A549 (cell line): ENCODE results near the gene HTR1E. TPM values are rescaled to one million over a fixed set of nuclear protein-coding genes. Genes with fewer than 3 reads are reported as not detected.

ENCODE experiments used
- ATAC-seq, 2 experiments: fragments of 200-7000 bp in 1 of 2; fragments of >200 bp in 1 of 2; cut with Nextera tagmentation in 1 of 2; cut with Tn5 transposase in 1 of 2; 3 replicates each; pipeline versions ENCODE4 v1.8.0 to v1.9.1; 2018 to 2020; ENCODE audit warnings: mild to moderate bottlenecking in 1 of 2, moderate library complexity in 1 of 2
- CTCF ChIA-PET: fragments of 300-600 bp; sonication (Branson Sonifier 250); formaldehyde crosslinking; extraction: SDS; loops from one replicate; lab custom pipeline; 2021; ENCODE audit warnings: antibody characterized with exemption, inconsistent platforms; lab: Yijun Ruan, JAX
- POLR2A ChIA-PET: fragments of 350-600 bp; formaldehyde crosslinking; extraction: SDS; loops from one replicate; lab custom pipeline; 2021; ENCODE audit warnings: antibody characterized with exemption, inconsistent platforms; lab: Yijun Ruan, JAX
- DNase-seq, 2 experiments: peaks; one replicate each; pipeline versions ENCODE4 v3.0.0 to v3.0.0-alpha.2; 2011 to 2016; ENCODE audit warnings: low read depth in 1 of 2, low spot score in 1 of 2
- FAIRE-seq: peaks from 2 replicates; lab custom pipeline; 2011; peaks lifted over from hg19 to GRCh38; lab: Jason Lieb, UNC
- H3K27ac ChIP-seq, 2 experiments: fragments of >200 bp; sonication (Bioruptor Twin); formaldehyde crosslinking; 3 replicates each; pipeline ENCODE4 v1.5.1; 2016 to 2017
- H3K4me1 ChIP-seq: fragments of >200 bp; sonication (Bioruptor Twin); formaldehyde crosslinking; 3 replicates; pipeline ENCODE4 v1.6.1; 2016
- H3K4me2 ChIP-seq: fragments of >200 bp; sonication (Bioruptor Twin); formaldehyde crosslinking; 3 replicates; pipeline ENCODE4 v1.6.1; 2016
- H3K4me3 ChIP-seq: fragments of >200 bp; sonication (Bioruptor Twin); formaldehyde crosslinking; 3 replicates; pipeline ENCODE4 v1.5.1; 2016
- H3K9me3 ChIP-seq: fragments of >200 bp; sonication (Bioruptor Twin); formaldehyde crosslinking; 3 replicates; pipeline ENCODE4 v1.6.1; 2016
- CBX2 ChIP-seq: fragments of 200-600 bp; sonication (generic); IDR thresholded peaks from 2 replicates; pipeline ENCODE4 v1.6.1; 2016; ENCODE audit warnings: low read depth, mild to moderate bottlenecking, borderline replicate concordance
- CBX8 ChIP-seq: fragments of 200-600 bp; sonication (generic); IDR thresholded peaks from 2 replicates; pipeline ENCODE4 v1.6.1; 2016
- CEBPB ChIP-seq, 2 experiments: fragments of >200 bp in 1 of 2; sonication (Bioruptor Twin) in 1 of 2; formaldehyde crosslinking in 1 of 2; IDR thresholded peaks; 2 replicates each; pipeline ENCODE4 v1.6.1; 2012 to 2016
- CHD2 ChIP-seq: fragments of 150-350 bp; IDR thresholded peaks from 2 replicates; pipeline ENCODE4 v1.6.1; 2014; ENCODE audit warnings: low read length; ENCODE audit not compliant: partially characterized antibody
- ELK1 ChIP-seq: fragments of 150-350 bp; IDR thresholded peaks from 2 replicates; pipeline ENCODE4 v1.6.1; 2014; ENCODE audit warnings: low read depth, mild to moderate bottlenecking, low read length
- ESRRA ChIP-seq: fragments of 150-350 bp; IDR thresholded peaks from 2 replicates; pipeline ENCODE4 v1.6.1; 2014; ENCODE audit warnings: mild to moderate bottlenecking, low read length, borderline replicate concordance
- HES2 ChIP-seq: fragments of >200 bp; sonication (Bioruptor Twin); formaldehyde crosslinking; IDR thresholded peaks from 2 replicates; pipeline ENCODE4 v1.6.1; 2016
- HEYL ChIP-seq: fragments of 250-450 bp; sonication (Bioruptor Pico); IDR thresholded peaks from 2 replicates; pipeline ENCODE4 v1.8.0; 2021; ENCODE audit warnings: mild to moderate bottlenecking, moderate library complexity
- HMGXB4 ChIP-seq: fragments of 250-450 bp; sonication (Bioruptor Pico); IDR thresholded peaks from 2 replicates; pipeline ENCODE4 v1.5.0; 2021; ENCODE audit warnings: mild to moderate bottlenecking, moderate library complexity, borderline replicate concordance
- HOXB5 ChIP-seq: fragments of 250-450 bp; sonication (Bioruptor Pico); IDR thresholded peaks from 2 replicates; pipeline ENCODE4 v1.5.0; 2020; ENCODE audit warnings: mild to moderate bottlenecking, moderate library complexity
- JUN ChIP-seq, 2 experiments: fragments of >200 bp; sonication (Bioruptor Twin); formaldehyde crosslinking; IDR thresholded peaks; 2 replicates in 1 of 2; 3 replicates in 1 of 2; pipeline ENCODE4 v1.6.1; 2016 to 2017
- JUNB ChIP-seq: fragments of >200 bp; sonication (Bioruptor Twin); formaldehyde crosslinking; IDR thresholded peaks from 2 replicates; pipeline ENCODE4 v1.6.1; 2016
- KDM5A ChIP-seq: fragments of 200-600 bp; sonication (generic); IDR thresholded peaks from 2 replicates; pipeline ENCODE4 v1.6.1; 2016; ENCODE audit warnings: antibody characterized with exemption, mild to moderate bottlenecking
- MAFK ChIP-seq: fragments of 450-650 bp; IDR thresholded peaks from 2 replicates; pipeline ENCODE4 v1.6.1; 2014; ENCODE audit not compliant: partially characterized antibody
- MAX ChIP-seq: IDR thresholded peaks from 2 replicates; pipeline ENCODE4 v1.6.1; 2012
- MAZ ChIP-seq: fragments of 150-350 bp; IDR thresholded peaks from 2 replicates; pipeline ENCODE4 v1.6.1; 2014; ENCODE audit warnings: antibody characterized with exemption, low read depth, low read length, borderline replicate concordance
- NFE2L2 ChIP-seq: fragments of 150-350 bp; conservative IDR thresholded peaks from 2 replicates; pipeline ENCODE4 v1.6.1; 2014; ENCODE audit warnings: low read length
- NPAS2 ChIP-seq: fragments of 250-450 bp; sonication (Bioruptor Pico); IDR thresholded peaks from 2 replicates; pipeline ENCODE4 v1.8.0; 2022; ENCODE audit warnings: mild to moderate bottlenecking, moderate library complexity, borderline replicate concordance
- NR3C1 ChIP-seq: fragments of >200 bp; sonication (Bioruptor Twin); formaldehyde crosslinking; IDR thresholded peaks from 3 replicates; pipeline ENCODE4 v1.6.1; 2017
- PBX3 ChIP-seq: IDR thresholded peaks from 2 replicates; pipeline ENCODE4 v1.6.1; 2012
- PHF8 ChIP-seq: fragments of 200-600 bp; sonication (generic); IDR thresholded peaks from 2 replicates; pipeline ENCODE4 v1.6.1; 2016; ENCODE audit warnings: low read depth, mild to moderate bottlenecking, antibody characterized with exemption, moderate library complexity, borderline replicate concordance
- POLR2AphosphoS2 ChIP-seq: conservative IDR thresholded peaks from 2 replicates; pipeline ENCODE4 v1.6.1; 2012; ENCODE audit warnings: low read length, improper control_type of control experiment, inconsistent platforms
- RAD21 ChIP-seq, 2 experiments: fragments of >200 bp in 1 of 2; sonication (Bioruptor Twin) in 1 of 2; formaldehyde crosslinking in 1 of 2; IDR thresholded peaks in 1 of 2; conservative IDR thresholded peaks in 1 of 2; 2 replicates in 1 of 2; 3 replicates in 1 of 2; pipeline ENCODE4 v1.6.1; 2012 to 2018; ENCODE audit warnings: inconsistent platforms in 1 of 2
- RCOR1 ChIP-seq: fragments of 150-350 bp; IDR thresholded peaks from 2 replicates; pipeline ENCODE4 v1.6.1; 2014; ENCODE audit warnings: antibody characterized with exemption, low read length, low read depth
- RNF2 ChIP-seq: fragments of 200-600 bp; sonication (generic); IDR thresholded peaks from 2 replicates; pipeline ENCODE4 v1.6.1; 2016; ENCODE audit warnings: low read depth, mild to moderate bottlenecking, antibody characterized with exemption, moderate library complexity, borderline replicate concordance
- TFCP2L1 ChIP-seq: fragments of 250-450 bp; sonication (Bioruptor Pico); IDR thresholded peaks from 2 replicates; pipeline ENCODE4 v1.5.0; 2021; ENCODE audit warnings: mild to moderate bottlenecking
- TP53 ChIP-seq: fragments of 250-450 bp; sonication (Bioruptor Pico); IDR thresholded peaks from 2 replicates; pipeline ENCODE4 v1.5.0; 2021; ENCODE audit warnings: mild to moderate bottlenecking, moderate library complexity
- ZFP36 ChIP-seq: fragments of 450-650 bp; IDR thresholded peaks from 2 replicates; pipeline ENCODE4 v1.6.1; 2014; ENCODE audit warnings: borderline replicate concordance; ENCODE audit not compliant: partially characterized antibody
- ZNF302 ChIP-seq: fragments of 250-450 bp; sonication (Bioruptor Pico); IDR thresholded peaks from 2 replicates; pipeline ENCODE4 v1.9.0; 2021; ENCODE audit warnings: inconsistent platforms, mild to moderate bottlenecking, moderate library complexity
- WGBS: methylation state at CpG from one replicate; pipeline ENCODE4 v1.1.6; 2017; ENCODE audit errors: missing lambda C conversion rate; 5-methylcytosine and 5-hydroxymethylcytosine counted together
- polyA plus RNA-seq, 4 experiments: library from polyadenylated mRNA; depleted of rRNA in 3 of 4; stranded (reverse); fragments of >200 nt; fragmentation: RNase III in 1 of 4; extraction: RNeasy Plus Mini Kit Qiagen cat#74134 plus additional on column Dnase treatment in 1 of 4; gene quantifications; 2 replicates in 3 of 4; 3 replicates in 1 of 4; pipeline ENCODE4 v1.2.3, GENCODE V29; 2011 to 2017
- TF ChIP-seq, protein P1 (sequence below): fragments of >200 bp; sonication (Bioruptor Twin); formaldehyde crosslinking; IDR thresholded peaks from 3 replicates; pipeline ENCODE4 v1.5.1; 2016

Gene HTR1E
- polyA plus RNA-seq, 2 of the 4 experiments (the other 2 are of a cell fraction) = not detected

DNA sequence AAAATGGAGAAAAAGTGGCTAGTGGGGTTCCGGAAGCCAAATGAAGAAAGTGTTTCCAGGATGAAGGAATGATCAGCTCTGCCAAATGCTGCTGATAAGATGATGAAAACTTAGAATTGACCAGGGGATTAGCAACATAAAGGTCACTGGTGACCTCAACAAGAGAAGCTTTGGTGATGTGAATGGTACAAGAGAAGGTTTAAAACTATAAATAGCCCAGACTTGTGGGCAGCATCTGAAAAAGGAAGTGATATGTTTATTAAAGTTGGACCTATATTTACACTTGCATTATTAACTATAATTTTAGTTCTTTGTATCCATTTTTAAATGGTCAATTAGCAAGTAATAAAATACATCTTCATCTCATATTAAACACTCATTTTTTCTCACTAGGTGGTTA lies 112.5 kb downstream of the HTR1E start:
- TF ChIP-seq MAFK = no peak
- TF ChIP-seq KDM5A = no peak
- TF ChIP-seq HMGXB4 = no peak
- TF ChIP-seq JUNB = no peak
- TF ChIP-seq HEYL (CRISPR knock-in tag) = no peak
- TF ChIP-seq MAZ = no peak
- TF ChIP-seq ESRRA = no peak
- TF ChIP-seq ELK1 = no peak
- no peak for TF ChIP-seq RAD21 (conservative IDR thresholded peaks at IDR 0.05 in 1 of 2, IDR thresholded peaks at IDR 0.05 in 1 of 2)
- no peak for TF ChIP-seq TP53
- TF ChIP-seq NR3C1 = no peak
- TF ChIP-seq PBX3 = no peak
- no peak for TF ChIP-seq CBX2
- no peak for TF ChIP-seq CBX8
- no peak for TF ChIP-seq HOXB5 (CRISPR knock-in tag)
- TF ChIP-seq CHD2 = no peak
- no peak for TF ChIP-seq JUN (IDR thresholded peaks at IDR 0.05)
- TF ChIP-seq CEBPB (IDR thresholded peaks at IDR 0.05) = no peak
- ATAC-seq (no peak), FAIRE-seq (no peak), DNase-seq (no peak)
- 43% methylated on average over 1 of the region's 1 CpG for WGBS
- Histone ChIP-seq H3K4me2 (no peak overlapping the region), H3K4me1 (no peaks in the 10 kb centered on the region), H3K9me3 (no peaks in the 10 kb centered on the region), H3K4me3 (no peak overlapping the region), H3K27ac (no peak overlapping the region)
- POLR2A ChIA-PET = no interaction called here
- CTCF ChIA-PET = no interaction called here

DNA sequence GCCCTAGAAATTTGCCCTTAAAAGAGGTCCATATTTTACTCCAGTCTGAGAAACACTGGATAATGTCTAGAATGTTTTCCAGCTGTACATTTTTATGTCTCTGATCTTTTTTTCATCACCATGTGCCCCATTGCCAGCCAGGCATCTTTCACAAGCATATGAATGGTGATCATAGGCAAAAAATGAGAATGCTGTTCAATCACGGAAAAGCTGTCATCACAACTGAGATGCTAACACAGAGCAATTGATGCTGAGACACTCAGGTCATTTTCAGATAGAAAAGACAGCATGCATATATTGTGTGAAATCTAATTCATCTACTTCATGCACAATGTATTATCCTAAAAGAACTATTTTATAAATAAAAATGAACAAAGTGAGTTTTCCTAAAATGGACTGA lies 116.0 kb downstream of the HTR1E start:
- Histone ChIP-seq H3K9me3 (no peaks in the 10 kb centered on the region), H3K4me3 (no peak overlapping the region), H3K4me2 (no peak overlapping the region), H3K4me1 (no peaks in the 10 kb centered on the region), H3K27ac (no peak overlapping the region)
- POLR2A ChIA-PET = no interaction called here
- 75% methylated on average over 1 of the region's 1 CpG for WGBS
- CTCF ChIA-PET = no interaction called here
- TF ChIP-seq RNF2 (no peak), HEYL (CRISPR knock-in tag) (no peak), MAX (no peak), RCOR1 (no peak), PHF8 (no peak), CEBPB (IDR thresholded peaks at IDR 0.05) (no peak), JUNB (no peak), PBX3 (no peak), NFE2L2 (no peak), CBX2 (no peak), TFCP2L1 (no peak), CBX8 (no peak), ZNF302 (CRISPR knock-in tag) (no peak), POLR2AphosphoS2 (no peak), HES2 (no peak), CHD2 (no peak), HOXB5 (CRISPR knock-in tag) (no peak), NPAS2 (CRISPR knock-in tag) (no peak), ZFP36 (no peak)
- TF ChIP-seq, protein P1, sequence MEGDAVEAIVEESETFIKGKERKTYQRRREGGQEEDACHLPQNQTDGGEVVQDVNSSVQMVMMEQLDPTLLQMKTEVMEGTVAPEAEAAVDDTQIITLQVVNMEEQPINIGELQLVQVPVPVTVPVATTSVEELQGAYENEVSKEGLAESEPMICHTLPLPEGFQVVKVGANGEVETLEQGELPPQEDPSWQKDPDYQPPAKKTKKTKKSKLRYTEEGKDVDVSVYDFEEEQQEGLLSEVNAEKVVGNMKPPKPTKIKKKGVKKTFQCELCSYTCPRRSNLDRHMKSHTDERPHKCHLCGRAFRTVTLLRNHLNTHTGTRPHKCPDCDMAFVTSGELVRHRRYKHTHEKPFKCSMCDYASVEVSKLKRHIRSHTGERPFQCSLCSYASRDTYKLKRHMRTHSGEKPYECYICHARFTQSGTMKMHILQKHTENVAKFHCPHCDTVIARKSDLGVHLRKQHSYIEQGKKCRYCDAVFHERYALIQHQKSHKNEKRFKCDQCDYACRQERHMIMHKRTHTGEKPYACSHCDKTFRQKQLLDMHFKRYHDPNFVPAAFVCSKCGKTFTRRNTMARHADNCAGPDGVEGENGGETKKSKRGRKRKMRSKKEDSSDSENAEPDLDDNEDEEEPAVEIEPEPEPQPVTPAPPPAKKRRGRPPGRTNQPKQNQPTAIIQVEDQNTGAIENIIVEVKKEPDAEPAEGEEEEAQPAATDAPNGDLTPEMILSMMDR = no peak
- DNase-seq (no peak), FAIRE-seq (no peak), ATAC-seq (no peak)
